B cell (primary cell): ENCODE measurements around the gene KRTAP10-9.

Source experiments
- EZH2 ChIP-seq: IDR thresholded peaks from 2 replicates; pipeline ENCODE4 v1.6.1; 2012; ENCODE audit warnings: borderline replicate concordance, low read depth, mild to moderate bottlenecking, moderate library complexity, low read length; ENCODE audit not compliant: insufficient read depth, poor library complexity, severe bottlenecking
- TF ChIP-seq, protein P1 (sequence below): fragments of 200-600 bp; IDR thresholded peaks from one replicate; pipeline ENCODE4 v1.8.0; 2022; ENCODE audit warnings: antibody characterized with exemption, mild to moderate bottlenecking

DNA sequence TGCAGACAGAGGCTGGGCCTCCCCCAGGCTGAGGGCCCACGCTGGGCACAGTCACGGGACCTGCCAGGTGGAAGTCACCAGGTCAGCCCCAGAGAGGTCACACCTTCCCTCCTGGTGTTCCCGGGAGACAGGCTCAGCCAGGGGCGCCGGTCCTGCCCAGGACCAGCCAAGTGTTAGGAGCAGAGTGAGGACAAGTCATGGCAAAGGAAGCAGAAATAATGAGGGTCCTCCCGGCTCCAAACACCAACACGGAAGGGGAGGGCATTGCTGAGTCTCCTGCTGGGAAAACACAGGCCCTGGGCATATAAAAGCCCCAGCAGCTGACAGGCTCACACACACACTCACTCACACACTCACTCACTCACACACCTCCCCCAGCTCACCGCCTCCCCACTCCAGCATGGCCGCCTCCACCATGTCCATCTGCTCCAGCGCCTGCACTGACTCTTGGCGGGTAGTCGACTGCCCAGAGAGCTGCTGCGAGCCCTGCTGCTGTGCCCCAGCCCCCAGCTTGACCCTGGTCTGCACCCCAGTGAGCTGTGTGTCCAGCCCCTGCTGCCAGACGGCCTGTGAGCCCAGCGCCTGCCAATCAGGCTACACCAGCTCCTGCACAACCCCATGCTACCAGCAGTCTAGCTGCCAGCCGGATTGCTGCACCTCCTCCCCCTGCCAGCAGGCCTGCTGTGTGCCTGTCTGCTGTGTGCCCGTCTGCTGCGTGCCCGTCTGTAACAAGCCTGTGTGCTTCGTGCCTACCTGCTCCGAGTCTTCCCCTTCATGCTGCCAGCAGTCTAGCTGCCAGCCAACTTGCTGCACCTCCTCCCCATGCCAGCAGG, 10.3 kb downstream of the KRTAP10-9 start, which contains the start of gene KRTAP10-10:
- TF ChIP-seq, protein P1, sequence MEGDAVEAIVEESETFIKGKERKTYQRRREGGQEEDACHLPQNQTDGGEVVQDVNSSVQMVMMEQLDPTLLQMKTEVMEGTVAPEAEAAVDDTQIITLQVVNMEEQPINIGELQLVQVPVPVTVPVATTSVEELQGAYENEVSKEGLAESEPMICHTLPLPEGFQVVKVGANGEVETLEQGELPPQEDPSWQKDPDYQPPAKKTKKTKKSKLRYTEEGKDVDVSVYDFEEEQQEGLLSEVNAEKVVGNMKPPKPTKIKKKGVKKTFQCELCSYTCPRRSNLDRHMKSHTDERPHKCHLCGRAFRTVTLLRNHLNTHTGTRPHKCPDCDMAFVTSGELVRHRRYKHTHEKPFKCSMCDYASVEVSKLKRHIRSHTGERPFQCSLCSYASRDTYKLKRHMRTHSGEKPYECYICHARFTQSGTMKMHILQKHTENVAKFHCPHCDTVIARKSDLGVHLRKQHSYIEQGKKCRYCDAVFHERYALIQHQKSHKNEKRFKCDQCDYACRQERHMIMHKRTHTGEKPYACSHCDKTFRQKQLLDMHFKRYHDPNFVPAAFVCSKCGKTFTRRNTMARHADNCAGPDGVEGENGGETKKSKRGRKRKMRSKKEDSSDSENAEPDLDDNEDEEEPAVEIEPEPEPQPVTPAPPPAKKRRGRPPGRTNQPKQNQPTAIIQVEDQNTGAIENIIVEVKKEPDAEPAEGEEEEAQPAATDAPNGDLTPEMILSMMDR, result no peak
- no peak for TF ChIP-seq EZH2
